CD8-positive, alpha-beta memory T cell (primary cell): Measurements from ENCODE around the gene HIVEP2. TPM values are rescaled to one million over a fixed set of nuclear protein-coding genes. Genes with fewer than 3 reads are reported as not detected.

Experiments used
- CTCF ChIA-PET: fragments of 350-600 bp; sonication (Branson Sonifier 250); formaldehyde crosslinking; loops from one replicate; lab custom pipeline; 2021; ENCODE audit warnings: antibody characterized with exemption; lab: Charles Lee
- POLR2A ChIA-PET: fragments of 350-600 bp; sonication (Branson Sonifier 250); formaldehyde crosslinking; loops from one replicate; lab custom pipeline; 2021; ENCODE audit warnings: antibody characterized with exemption; lab: Charles Lee
- DNase-seq, 5 donors: peaks; one replicate each; pipeline versions ENCODE4 v3.0.0 to v3.0.0-alpha.2; 2020 to 2022; ENCODE audit warnings: mixed read lengths in 1 of 5
- H3K27ac ChIP-seq: one replicate; pipeline ENCODE4 v1.7.0; 2013; ENCODE audit warnings: low read depth, mild to moderate bottlenecking, low read length, moderate library complexity
- H3K27me3 ChIP-seq: 2 replicates; pipeline ENCODE4 v1.7.0; 2013; ENCODE audit warnings: low read length, mild to moderate bottlenecking; ENCODE audit not compliant: insufficient read depth, poor library complexity, severe bottlenecking
- H3K36me3 ChIP-seq: 2 replicates; pipeline ENCODE4 v1.7.0; 2013; ENCODE audit warnings: mild to moderate bottlenecking, low read length, moderate library complexity; ENCODE audit not compliant: insufficient read depth
- H3K4me1 ChIP-seq: 2 replicates; pipeline ENCODE4 v1.7.0; 2013; ENCODE audit warnings: mild to moderate bottlenecking, low read length, moderate library complexity; ENCODE audit not compliant: insufficient read depth
- H3K4me3 ChIP-seq: 2 replicates; pipeline ENCODE4 v1.7.0; 2013; ENCODE audit warnings: mild to moderate bottlenecking, low read length
- H3K9me3 ChIP-seq: 2 replicates; pipeline ENCODE4 v1.7.0; 2013; ENCODE audit warnings: mild to moderate bottlenecking, low read length
- H3K27ac Mint-ChIP-seq, 8 donors: one replicate each; pipeline ENCODE4 v1.8.0; 2020 to 2021; ENCODE audit warnings: mixed read lengths in 8 of 8, mild to moderate bottlenecking in 6 of 8, inconsistent platforms in 3 of 8, moderate library complexity in 3 of 8
- H3K27me3 Mint-ChIP-seq, 2 donors: one replicate each; pipeline ENCODE4 v1.8.0; 2020 to 2021; ENCODE audit warnings: mixed read lengths in 2 of 2, mild to moderate bottlenecking in 1 of 2, moderate library complexity in 1 of 2
- H3K36me3 Mint-ChIP-seq, 3 donors: one replicate each; pipeline ENCODE4 v1.8.0; 2020 to 2021; ENCODE audit warnings: mixed read lengths in 3 of 3, inconsistent platforms in 1 of 3, mild to moderate bottlenecking in 1 of 3
- H3K4me1 Mint-ChIP-seq, 3 donors: one replicate each; pipeline ENCODE4 v1.8.0; 2020 to 2021; ENCODE audit warnings: mixed read lengths in 3 of 3, inconsistent platforms in 1 of 3, mild to moderate bottlenecking in 1 of 3
- H3K4me3 Mint-ChIP-seq, 7 donors: one replicate each; pipeline ENCODE4 v1.8.0; 2020 to 2021; ENCODE audit warnings: mixed read lengths in 7 of 7, mild to moderate bottlenecking in 6 of 7, moderate library complexity in 4 of 7, inconsistent platforms in 2 of 7
- H3K9me3 Mint-ChIP-seq, 5 donors: one replicate each; pipeline ENCODE4 v1.8.0; 2020 to 2022; ENCODE audit warnings: mixed read lengths in 5 of 5, mild to moderate bottlenecking in 3 of 5, moderate library complexity in 2 of 5, inconsistent platforms in 1 of 5
- polyA plus RNA-seq: library from polyadenylated mRNA; unstranded; fragments of 300-500 nt; fragmentation: Illumina TruSeq; gene quantifications from one replicate; pipeline ENCODE4 v1.2.3, GENCODE V29; 2021
- total RNA-seq, 2 experiments: library from RNA; stranded (reverse); gene quantifications; one replicate each; pipeline ENCODE4 v1.2.3, GENCODE V29; 2021

Gene HIVEP2
- total and polyA plus RNA-seq, 3 experiments from 2014 or later, result 15.4 to 37.2 (median 37.1) TPM

- no peaks in the 10 kb centered on the region for H3K27me3 ChIP-seq
- H3K4me1 Mint-ChIP-seq, result peaks cover 3 to 11% (median 10%) of the 10 kb centered on the region in 3 donors
- ChIA-PET POLR2A (no interaction called here), CTCF (interaction anchor here (1.6 kb wide), 1 partner anchor 10 kb away, joined by 7 read pairs; no protein-coding TSS in a partner anchor)
- H3K4me3 Mint-ChIP-seq, result no peak overlapping the region
- H3K9me3 Mint-ChIP-seq, result no peaks in the 10 kb centered on the region
- no peak for DNase-seq
- H3K27me3 Mint-ChIP-seq, result peaks cover 0 to 1% of the 10 kb centered on the region in 2 donors
- H3K36me3 Mint-ChIP-seq, result peaks cover 0 to 2% (median 0%) of the 10 kb centered on the region in 3 donors
- H3K27ac Mint-ChIP-seq, result peak overlapping the region in 1 of 8 donors; percentile 16
- no peak overlapping the region for H3K4me3 ChIP-seq
- no peak overlapping the region for H3K27ac ChIP-seq
- H3K9me3 ChIP-seq, result no peaks in the 10 kb centered on the region
- H3K36me3 ChIP-seq, result no peaks in the 10 kb centered on the region
- H3K4me1 ChIP-seq, result peaks cover 10% of the 10 kb centered on the region
These were observed 242.2 kb downstream of the HIVEP2 start for GRCh38 chr6:142702501-142703460.

Other genes with a start within 250 kb of the HIVEP2 start
- gene AIG1, start 115.7 kb upstream of the HIVEP2 start, total RNA-seq, result 1 to 10 TPM; 6.9 to 8.2 TPM
- gene AIG1, start 115.7 kb upstream of the HIVEP2 start, polyA plus RNA-seq, result 17.3 TPM